Osteocyte (in vitro differentiated cells): ENCODE data around the gene NHS. TPM values are rescaled to one million over a fixed set of nuclear protein-coding genes. Genes with fewer than 3 reads are reported as not detected.
"Not testable (repeated sequence)": the region's sequence is repeated elsewhere in the genome, so short reads cannot be mapped to it uniquely, and the experiment has no call there.

Experiments used
- DNase-seq: peaks from one replicate; pipeline ENCODE4 v3.0.0; 2021; ENCODE audit warnings: mixed read lengths; ENCODE audit not compliant: unreplicated experiment; ENCODE audit errors: extremely low spot score
- H3K27ac Mint-ChIP-seq: one replicate; pipeline ENCODE4 v1.8.0; 2021; ENCODE audit warnings: mild to moderate bottlenecking, mixed read lengths; ENCODE audit not compliant: unreplicated experiment
- H3K27me3 Mint-ChIP-seq: one replicate; pipeline ENCODE4 v1.8.0; 2021; ENCODE audit warnings: mixed read lengths; ENCODE audit not compliant: unreplicated experiment
- H3K36me3 Mint-ChIP-seq: one replicate; pipeline ENCODE4 v1.8.0; 2021; ENCODE audit warnings: mixed read lengths; ENCODE audit not compliant: unreplicated experiment
- H3K4me1 Mint-ChIP-seq: one replicate; pipeline ENCODE4 v1.8.0; 2021; ENCODE audit warnings: mixed read lengths; ENCODE audit not compliant: unreplicated experiment
- H3K4me3 Mint-ChIP-seq: one replicate; pipeline ENCODE4 v1.8.0; 2021; ENCODE audit warnings: mild to moderate bottlenecking, moderate library complexity, mixed read lengths; ENCODE audit not compliant: unreplicated experiment
- H3K9me3 Mint-ChIP-seq: one replicate; pipeline ENCODE4 v1.8.0; 2021; ENCODE audit warnings: mixed read lengths; ENCODE audit not compliant: unreplicated experiment
- total RNA-seq: library from RNA; stranded (reverse); gene quantifications from 2 replicates; pipeline ENCODE4 v1.2.1, GENCODE V29; 2021
- TF ChIP-seq, protein P1 (sequence below): fragments of 200-600 bp; sonication (generic); IDR thresholded peaks from 2 replicates; pipeline ENCODE4 v1.5.0; 2021; ENCODE audit warnings: antibody characterized with exemption, mild to moderate bottlenecking, moderate library complexity

Gene NHS
- total RNA-seq, 1 donor from 2014 or later: 4.3 TPM

DNA sequence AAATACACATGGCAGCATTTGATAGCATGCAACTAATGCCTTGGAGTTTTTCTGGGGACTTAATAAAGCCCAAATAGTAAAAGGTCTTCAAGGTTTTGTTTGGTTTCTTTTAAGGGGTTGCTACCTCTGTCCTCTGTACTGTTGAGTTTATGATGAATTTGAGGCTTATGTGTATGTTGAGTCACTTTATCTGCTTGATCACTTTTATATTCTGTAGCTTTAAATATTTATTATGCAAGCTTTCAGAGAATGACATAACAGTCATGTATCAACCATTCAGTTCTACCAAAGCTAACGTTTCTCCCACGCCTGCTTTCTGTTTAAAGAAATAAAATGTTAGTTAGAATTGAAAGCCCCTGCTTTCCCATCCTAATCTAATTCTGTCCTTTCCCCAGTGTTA lies 122.2 kb downstream of the NHS start:
- DNase-seq: no peak
- Mint-ChIP-seq H3K4me3 (no peak overlapping the region), H3K36me3 (no peaks in the 10 kb centered on the region), H3K27me3 (no peaks in the 10 kb centered on the region), H3K27ac (no peak overlapping the region), H3K4me1 (no peaks in the 10 kb centered on the region), H3K9me3 (peaks cover 6% of the 10 kb centered on the region)
- TF ChIP-seq, protein P1, sequence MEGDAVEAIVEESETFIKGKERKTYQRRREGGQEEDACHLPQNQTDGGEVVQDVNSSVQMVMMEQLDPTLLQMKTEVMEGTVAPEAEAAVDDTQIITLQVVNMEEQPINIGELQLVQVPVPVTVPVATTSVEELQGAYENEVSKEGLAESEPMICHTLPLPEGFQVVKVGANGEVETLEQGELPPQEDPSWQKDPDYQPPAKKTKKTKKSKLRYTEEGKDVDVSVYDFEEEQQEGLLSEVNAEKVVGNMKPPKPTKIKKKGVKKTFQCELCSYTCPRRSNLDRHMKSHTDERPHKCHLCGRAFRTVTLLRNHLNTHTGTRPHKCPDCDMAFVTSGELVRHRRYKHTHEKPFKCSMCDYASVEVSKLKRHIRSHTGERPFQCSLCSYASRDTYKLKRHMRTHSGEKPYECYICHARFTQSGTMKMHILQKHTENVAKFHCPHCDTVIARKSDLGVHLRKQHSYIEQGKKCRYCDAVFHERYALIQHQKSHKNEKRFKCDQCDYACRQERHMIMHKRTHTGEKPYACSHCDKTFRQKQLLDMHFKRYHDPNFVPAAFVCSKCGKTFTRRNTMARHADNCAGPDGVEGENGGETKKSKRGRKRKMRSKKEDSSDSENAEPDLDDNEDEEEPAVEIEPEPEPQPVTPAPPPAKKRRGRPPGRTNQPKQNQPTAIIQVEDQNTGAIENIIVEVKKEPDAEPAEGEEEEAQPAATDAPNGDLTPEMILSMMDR: no peak

DNA sequence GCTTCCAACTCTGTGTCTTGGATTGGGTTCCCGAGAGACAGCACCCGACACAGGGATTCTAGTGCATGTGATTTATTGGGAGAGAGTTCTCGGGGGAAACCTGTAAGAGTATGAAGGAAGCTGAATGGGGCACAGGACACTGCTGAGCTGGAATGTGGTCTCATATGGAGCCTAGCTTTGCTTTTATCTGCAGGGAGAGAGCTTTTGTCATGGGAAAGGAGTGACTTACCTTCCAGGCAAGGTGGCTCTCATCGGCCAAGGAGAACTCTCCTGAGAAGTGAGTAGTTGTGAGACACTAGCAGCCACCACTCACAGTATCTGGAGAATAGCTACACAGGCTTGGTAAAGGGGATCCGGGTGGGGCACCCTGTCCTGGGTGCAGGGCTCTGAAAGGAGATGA lies 124.5 kb downstream of the NHS start:
- Mint-ChIP-seq H3K36me3 (no peaks in the 10 kb centered on the region), H3K9me3 (no peaks in the 10 kb centered on the region), H3K27me3 (no peaks in the 10 kb centered on the region), H3K4me1 (no peaks in the 10 kb centered on the region), H3K27ac (no peak overlapping the region), H3K4me3 (no peak overlapping the region)
- TF ChIP-seq, protein P1: no peak
- no peak for DNase-seq

DNA sequence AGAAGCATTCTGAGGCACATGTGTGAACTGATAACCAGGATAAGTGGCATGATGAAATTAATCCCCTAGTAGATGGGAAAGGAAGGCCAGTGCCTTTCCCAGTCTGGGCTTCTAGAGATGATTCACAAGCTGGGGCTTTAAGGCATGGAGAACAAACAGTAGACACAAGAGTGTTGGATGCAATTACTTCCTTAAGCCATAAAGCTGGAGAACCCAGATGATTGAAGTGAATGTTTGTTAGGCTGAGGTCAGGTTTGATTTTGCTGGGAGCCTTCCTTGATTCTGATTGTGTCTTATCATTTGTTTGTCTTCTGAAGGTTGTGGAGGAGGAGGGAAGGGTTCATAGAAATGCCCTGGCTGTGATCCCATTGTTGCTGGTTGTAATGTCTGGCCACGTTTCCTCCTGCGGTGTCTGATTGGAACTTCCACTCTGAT lies 125.2 kb downstream of the NHS start:
- no peaks in the 10 kb centered on the region for H3K36me3 Mint-ChIP-seq
- DNase-seq: no peak
- TF ChIP-seq, protein P1: no peak
- no peaks in the 10 kb centered on the region for H3K27me3 Mint-ChIP-seq
- no peaks in the 10 kb centered on the region for H3K9me3 Mint-ChIP-seq
- H3K27ac Mint-ChIP-seq: no peak overlapping the region
- no peaks in the 10 kb centered on the region for H3K4me1 Mint-ChIP-seq
- no peak overlapping the region for H3K4me3 Mint-ChIP-seq

DNA sequence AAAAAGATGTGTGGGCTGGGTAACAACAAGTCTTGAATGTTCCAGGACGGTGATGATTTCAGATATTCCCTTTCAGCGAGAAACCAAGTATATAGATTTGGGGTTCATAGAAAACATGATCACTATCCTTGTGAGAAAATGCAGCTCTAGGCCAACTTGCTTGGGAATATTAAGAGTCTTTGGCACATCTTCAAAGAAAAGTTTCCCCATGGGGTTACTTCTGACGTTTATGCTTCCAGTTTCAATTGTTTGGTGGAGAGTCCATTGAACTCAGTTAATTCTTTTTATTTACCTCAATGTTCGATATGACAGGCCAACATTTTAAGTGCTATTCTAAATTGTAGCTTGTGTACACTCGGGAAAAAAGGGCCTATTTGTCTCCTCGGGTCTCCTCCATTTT lies 126.7 kb downstream of the NHS start:
- Mint-ChIP-seq H3K9me3 (no peaks in the 10 kb centered on the region), H3K36me3 (no peaks in the 10 kb centered on the region), H3K4me3 (no peak overlapping the region), H3K4me1 (no peaks in the 10 kb centered on the region), H3K27ac (no peak overlapping the region), H3K27me3 (no peaks in the 10 kb centered on the region)
- DNase-seq: no peak
- TF ChIP-seq, protein P1: no peak

DNA sequence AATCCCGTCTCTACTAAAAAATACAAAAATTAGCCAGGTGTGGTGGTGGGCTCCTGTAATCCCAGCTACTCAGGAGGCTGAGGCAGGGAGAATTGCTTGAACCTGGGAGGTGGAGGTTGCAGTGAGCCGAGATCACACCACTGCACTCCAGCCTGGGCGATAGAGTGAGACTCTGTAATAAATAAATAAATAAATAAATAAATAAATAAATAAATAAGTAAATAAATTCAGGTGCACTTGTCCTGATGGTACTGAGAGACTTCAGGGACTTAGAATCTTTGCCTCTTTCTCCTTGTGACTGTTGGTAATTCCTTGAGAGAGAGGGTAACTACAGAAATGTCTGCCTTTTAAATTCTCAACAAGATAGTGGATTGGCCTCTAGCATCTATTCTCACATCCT lies 131.4 kb downstream of the NHS start:
- not testable (repeated sequence) for H3K27ac Mint-ChIP-seq, H3K4me3 Mint-ChIP-seq, DNase-seq, H3K36me3 Mint-ChIP-seq, H3K4me1 Mint-ChIP-seq, H3K9me3 Mint-ChIP-seq, H3K27me3 Mint-ChIP-seq

DNA sequence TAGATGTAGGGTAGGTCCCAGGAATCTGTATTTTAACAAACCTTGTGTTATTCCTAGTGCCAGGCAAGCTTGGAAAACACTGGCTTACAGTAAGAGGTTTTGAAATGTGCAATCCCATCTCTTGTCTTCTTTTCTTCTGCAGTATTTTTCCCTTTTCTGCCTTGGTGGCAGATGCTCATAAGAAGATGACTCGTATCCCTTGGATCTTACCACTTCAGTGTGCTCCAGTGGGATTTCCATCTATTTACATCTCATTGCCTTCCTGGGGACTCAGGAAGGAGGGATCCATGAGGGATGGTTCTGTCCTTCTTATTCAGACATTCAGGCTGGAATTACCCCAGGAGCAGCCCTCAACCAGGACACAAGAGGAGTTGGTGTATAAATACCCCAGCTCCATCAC lies 136.6 kb downstream of the NHS start:
- TF ChIP-seq, protein P1: no peak
- Mint-ChIP-seq H3K27ac (no peak overlapping the region), H3K9me3 (peaks cover 9% of the 10 kb centered on the region), H3K36me3 (no peaks in the 10 kb centered on the region), H3K27me3 (no peaks in the 10 kb centered on the region), H3K4me1 (no peaks in the 10 kb centered on the region), H3K4me3 (no peak overlapping the region)
- DNase-seq: no peak
